Right lung (tissue), 5 donors: ENCODE data around the gene NCMAP. TPM values are rescaled to one million over a fixed set of nuclear protein-coding genes. Genes with fewer than 3 reads are reported as not detected.

Experiments used
- polyA plus RNA-seq, 5 donors: library from polyadenylated mRNA; unstranded; fragments of 120-200 nt; gene quantifications; one replicate each; pipeline versions ENCODE4 v1.2.1 to v1.2.3, GENCODE V29; 2013; ENCODE audit warnings: inconsistent platforms in 1 of 5, low replicate concordance in 1 of 5; ENCODE audit not compliant: insufficient read length in 5 of 5, insufficient read depth in 1 of 5

NCMAP gene
- polyA plus RNA-seq, 5 donors: 3.2 to 5.5 (median 4.5) TPM

Other genes starting within 250 kb of the NCMAP start
- gene GRHL3, start 236.7 kb upstream of the NCMAP start, polyA plus RNA-seq: under 1 TPM; 0.09 to 0.45 (median 0.19) TPM
- 10 to 100 TPM in 1 of 5 donors, 1 to 10 TPM in 4; 7.4 to 11.0 (median 8.9) TPM for gene STPG1, start 142.3 kb upstream of the NCMAP start, polyA plus RNA-seq
- 10 to 100 TPM; 11.8 to 14.3 (median 13.0) TPM for gene NIPAL3, start 140.3 kb upstream of the NCMAP start, polyA plus RNA-seq
- 10 to 100 TPM in 1 of 5 donors, 1 to 10 TPM in 4; 7.6 to 10.5 (median 8.5) TPM for gene RCAN3, start 53.3 kb upstream of the NCMAP start, polyA plus RNA-seq
- 100 to 1,000 TPM; 140 to 205 (median 183) TPM for gene SRRM1, start 87.2 kb downstream of the NCMAP start, polyA plus RNA-seq
- 100 to 1,000 TPM; 196 to 288 (median 236) TPM for gene CLIC4, start 189.4 kb downstream of the NCMAP start, polyA plus RNA-seq